Fibroblast of peridontal ligament (primary cell): ENCODE results near the gene BMAL2.

Experiments used
- DNase-seq: peaks from one replicate; pipeline ENCODE4 v3.0.0-alpha.2; 2010; ENCODE audit errors: extremely low read depth

The BMAL2 gene

GRCh38 chr12:27324530-27324929, 8.1 kb upstream of the BMAL2 start:
- DNase-seq, result peak; percentile 50

GRCh38 chr12:27330846-27331245, 1.8 kb upstream of the BMAL2 start:
- no peak for DNase-seq

DNA sequence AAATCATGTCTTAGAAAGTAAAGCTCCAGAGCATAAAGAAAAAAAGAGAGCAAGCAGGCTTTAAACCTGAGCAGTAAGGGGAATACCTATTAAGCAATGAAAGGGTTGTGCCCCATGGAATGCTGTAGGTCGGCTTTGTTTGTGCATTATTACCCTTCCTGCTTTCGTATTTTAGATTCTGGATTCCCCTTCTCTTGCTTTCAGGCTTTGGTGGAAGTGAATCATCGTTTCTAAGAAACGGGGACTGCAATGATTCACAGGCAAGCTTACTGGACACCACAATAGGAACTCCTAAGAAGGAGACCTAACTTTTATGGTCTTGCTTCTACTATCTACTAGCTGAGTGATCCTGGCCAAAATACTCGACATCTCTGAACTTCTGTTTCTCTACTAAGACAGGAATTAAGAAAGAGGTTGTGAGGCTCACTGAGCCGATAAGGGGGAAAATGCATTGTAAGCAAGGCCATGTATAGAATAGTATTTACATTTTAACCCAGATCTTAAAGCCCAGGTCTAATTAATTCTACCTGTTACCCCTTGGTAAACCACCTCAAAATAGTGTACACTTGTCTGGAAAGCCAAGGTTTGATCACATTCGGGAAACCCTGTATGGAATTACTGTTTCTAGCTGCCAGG, 1.2 kb upstream of the BMAL2 start:
- peak; percentile 91 for DNase-seq

GRCh38 chr12:27331927-27332324, 710 bp upstream of the BMAL2 start:
- peak; percentile 59 for DNase-seq

- DNase-seq, result no peak
Observed at GRCh38 chr12:27332407-27332713, 276 bp upstream of the BMAL2 start.

DNA sequence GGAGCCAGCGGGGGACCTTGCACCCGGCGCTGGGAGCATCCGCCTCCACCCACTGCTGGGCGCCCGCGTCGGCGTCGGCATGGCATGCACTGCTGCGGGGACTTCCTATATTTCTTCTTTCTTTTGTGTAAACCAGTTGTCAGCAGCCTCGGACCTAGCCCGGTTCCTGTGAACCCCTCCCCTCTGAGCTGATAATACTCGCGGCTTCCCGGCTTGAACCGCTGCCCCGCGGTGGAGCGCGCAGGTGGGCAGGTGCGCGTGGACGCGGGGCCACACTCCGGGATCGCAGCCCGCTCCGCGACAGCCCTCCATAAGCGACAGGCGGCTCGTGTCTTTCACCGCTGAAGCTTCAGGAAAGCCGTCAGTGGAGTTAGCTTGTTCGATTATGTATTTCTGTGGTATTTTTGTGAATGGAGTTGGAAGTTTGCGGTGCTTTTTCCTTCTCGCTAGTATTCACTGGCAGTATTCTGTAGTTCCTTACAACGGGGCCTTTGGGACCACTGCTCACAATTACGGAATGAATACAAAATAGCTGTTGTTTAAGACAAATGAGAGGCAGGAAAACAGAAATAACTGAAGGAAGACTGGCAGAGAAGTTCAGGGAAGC, 870 bp downstream of the BMAL2 start:
- no peak for DNase-seq

- no peak for DNase-seq
Observed at GRCh38 chr12:27334042-27334720, 1.5 kb downstream of the BMAL2 start.

- DNase-seq, result no peak
Observed at GRCh38 chr12:27334721-27335082, 2.1 kb downstream of the BMAL2 start.

DNA sequence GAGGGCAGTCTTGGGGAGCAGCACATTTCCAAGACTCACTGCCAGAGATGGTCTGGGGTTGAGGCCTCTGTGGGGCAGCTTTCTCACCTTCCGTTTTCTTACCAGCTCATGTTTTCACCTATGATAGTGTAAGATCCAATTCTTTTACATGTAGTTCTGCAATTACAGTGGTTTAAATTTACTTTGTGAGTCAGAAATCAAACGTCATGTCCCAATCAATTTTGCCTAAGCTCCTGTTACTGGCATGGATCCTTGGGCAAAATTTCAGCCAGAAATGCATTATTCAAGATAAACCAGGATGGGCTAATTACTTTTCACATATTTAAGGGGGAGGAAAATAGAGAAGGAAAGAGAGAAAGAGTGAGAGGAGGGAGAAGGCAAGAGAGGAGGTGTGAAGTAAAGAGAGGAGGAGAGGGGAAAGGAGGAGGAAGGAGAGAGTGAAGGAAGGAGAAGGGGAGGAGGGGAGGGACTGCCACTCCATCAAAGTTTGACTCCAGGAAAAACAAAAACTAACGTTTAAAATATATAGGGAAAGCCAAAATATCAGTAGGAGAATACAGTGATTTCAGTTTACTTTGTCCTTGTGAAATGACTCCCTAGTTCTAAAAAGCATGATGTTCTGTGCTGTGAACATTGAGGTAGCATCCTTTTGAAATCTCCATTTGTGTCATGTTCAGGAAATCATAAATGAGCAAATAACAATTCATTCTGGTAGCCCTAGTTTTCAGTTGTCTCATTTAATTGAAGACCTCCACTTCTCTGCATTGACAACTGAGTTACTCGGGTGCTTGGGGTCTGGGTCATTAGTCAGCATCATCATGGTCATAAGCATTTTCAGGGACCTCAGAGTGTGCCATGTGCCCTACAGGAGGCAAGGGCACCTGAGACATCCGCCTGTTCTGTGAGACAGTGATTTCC, 3.0 kb downstream of the BMAL2 start:
- DNase-seq, result peak; percentile 81

DNA sequence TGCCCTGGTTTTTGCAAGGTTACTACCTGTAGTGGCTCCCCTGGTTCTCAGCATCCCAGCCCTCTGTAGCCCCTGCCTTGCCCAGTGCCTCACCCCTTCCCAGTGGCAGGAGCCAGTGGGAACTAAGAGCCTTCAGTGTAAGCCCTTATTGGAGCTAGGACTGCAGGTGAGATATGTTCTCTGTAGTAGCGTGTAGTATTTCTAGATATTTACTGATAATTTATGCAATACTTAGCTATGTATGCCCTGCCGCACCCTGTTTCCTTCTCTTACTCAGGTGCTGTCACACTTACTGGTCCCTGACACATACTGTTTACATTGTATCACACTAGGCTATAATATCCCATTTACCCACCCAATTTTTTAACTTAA, 3.6 kb downstream of the BMAL2 start:
- DNase-seq, result no peak

DNA sequence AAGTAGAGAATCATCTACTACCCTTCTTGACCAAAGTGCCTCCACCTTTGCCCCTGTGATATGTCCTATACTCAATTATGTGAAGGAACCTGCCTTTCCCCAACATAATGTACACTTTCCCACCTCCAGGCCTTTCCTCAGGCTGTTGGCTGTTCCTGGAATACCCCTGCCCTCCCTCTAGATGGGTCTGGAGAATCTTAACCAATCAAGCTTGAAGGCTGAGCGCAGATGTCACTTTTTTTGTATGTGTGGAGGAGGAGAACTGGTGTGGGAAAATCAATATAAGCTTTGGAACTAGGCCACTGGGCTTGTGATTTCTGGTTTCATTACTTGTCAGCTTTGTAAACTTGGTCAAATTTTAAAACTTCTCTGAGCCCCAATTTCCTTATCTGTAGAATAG, 4.7 kb downstream of the BMAL2 start:
- DNase-seq, result no peak

DNA sequence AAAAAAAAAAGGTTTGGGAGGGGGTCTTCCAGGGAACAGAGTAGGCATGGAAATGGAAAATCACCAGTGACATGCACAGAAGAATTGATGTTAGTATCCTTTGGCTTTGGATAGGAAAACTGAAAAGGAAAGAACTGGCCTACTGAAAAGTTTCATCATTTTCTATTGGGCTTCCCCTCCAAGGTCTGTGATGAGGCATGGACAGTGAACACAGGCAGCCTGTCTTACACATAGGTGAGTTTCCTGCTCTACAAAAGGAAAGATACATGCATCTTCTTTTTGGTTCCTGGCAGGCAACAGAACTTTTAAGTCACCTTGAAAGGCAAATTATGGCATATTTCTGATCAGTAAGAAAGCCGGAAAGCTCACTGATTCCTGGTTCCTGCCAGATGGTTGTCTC, 5.8 kb downstream of the BMAL2 start:
- no peak for DNase-seq

DNA sequence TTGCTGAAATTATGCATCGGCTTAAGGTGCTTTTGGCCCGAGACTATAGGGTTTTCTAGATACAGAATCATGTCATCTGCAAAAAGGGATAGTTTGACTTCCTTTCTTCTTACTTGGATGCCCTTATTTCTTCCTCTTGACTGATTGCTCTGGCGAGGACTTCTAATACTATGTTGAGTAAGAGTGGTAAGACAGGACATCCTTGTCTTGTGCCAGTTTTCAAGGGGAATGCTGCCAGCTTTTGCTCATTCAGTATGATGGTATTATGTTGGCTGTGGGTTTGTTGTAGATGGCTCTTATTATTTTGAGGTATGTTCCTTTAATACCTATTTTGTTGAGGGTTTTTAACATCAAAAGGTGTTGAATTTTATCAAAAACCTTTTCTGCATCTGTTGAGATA, 8.3 kb downstream of the BMAL2 start:
- no peak for DNase-seq

GRCh38 chr12:27342536-27342935, 9.9 kb downstream of the BMAL2 start:
- no peak for DNase-seq

- DNase-seq, result peak; percentile 97
Observed at GRCh38 chr12:27343255-27344000, 10.8 kb downstream of the BMAL2 start.

DNA sequence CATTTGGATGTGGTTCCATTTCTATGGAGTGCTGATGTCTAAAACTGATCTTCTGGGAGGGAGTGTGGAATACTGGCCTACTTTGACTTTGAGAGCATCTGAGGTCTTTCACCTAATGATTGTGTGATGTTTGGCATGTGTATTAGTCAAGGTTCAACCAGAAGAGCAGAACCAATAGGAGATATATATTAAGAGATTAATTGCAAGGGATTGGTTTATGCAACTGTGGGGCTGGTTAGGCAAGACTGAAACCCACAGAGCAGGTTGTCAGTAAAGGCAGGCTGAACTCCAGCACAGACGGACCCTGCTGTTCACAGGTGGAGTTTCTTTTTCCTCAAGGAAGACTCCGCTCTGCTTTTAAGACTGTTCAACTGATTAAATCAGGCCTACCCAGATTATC, 11.6 kb downstream of the BMAL2 start:
- no peak for DNase-seq

GRCh38 chr12:27344760-27345159, 12.1 kb downstream of the BMAL2 start:
- DNase-seq, result no peak

GRCh38 chr12:27345376-27345775, 12.7 kb downstream of the BMAL2 start:
- no peak for DNase-seq

DNA sequence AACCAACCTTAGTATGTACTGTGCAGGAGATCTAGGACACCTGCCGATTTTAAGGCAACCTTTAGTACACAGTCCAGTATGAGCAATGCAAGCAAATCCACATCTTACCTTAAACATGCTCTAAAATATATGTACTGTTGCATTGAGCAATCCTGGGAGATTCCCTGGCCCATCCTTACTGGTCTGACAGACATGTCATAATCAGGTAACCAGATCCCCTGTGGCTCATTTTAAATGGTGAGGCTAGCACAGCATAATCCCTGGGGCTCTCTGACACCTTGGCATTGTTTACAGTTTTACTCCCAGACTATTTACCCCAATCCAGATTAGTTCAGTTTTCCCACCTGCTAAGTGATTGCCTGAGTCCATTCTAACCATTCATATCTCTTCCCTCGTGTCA, 15.1 kb downstream of the BMAL2 start:
- no peak for DNase-seq

GRCh38 chr12:27351476-27351875, 18.8 kb downstream of the BMAL2 start:
- DNase-seq, result no peak

DNA sequence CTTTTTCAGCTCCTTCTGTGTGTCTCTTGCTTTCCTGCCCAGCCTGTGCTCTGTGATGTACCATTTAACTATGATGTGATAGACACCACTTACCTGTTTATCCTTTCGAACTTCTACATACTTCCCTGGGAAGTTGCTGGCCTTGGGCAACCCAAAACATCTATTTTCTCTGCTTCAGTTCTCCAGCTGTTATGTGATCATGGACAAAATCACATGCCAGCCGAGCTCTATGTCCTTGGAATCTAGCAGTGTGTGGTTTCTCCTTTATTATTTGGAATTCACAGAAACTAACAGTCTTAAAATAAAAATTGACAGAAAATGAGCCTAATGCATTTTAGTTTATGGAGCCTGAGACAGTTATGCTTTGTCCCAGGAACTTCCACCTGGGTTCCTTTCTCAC, 22.9 kb downstream of the BMAL2 start:
- DNase-seq, result peak; percentile 54

GRCh38 chr12:27355979-27356378, 23.3 kb downstream of the BMAL2 start:
- no peak for DNase-seq
